Lower leg skin (tissue), 4 donors: Measurements from ENCODE around the gene MDM2. TPM values are rescaled to one million over a fixed set of nuclear protein-coding genes. Genes with fewer than 3 reads are reported as not detected.

Experiments used
- DNase-seq, 2 donors: peaks; one replicate each; pipeline ENCODE4 v3.0.0-alpha.2; 2019; ENCODE audit warnings: low spot score in 2 of 2
- H3K4me3 ChIP-seq: fragments of 200-600 bp; sonication (generic); 2 replicates; pipeline ENCODE4 v1.5.1; 2017; ENCODE audit warnings: mild to moderate bottlenecking, low read depth; ENCODE audit not compliant: poor library complexity, severe bottlenecking
- CTCF ChIP-seq, 3 donors: fragments of 450-650 bp; IDR thresholded peaks; one replicate each; pipeline ENCODE4 v1.5.1; 2016; ENCODE audit warnings: antibody characterized with exemption in 3 of 3, mild to moderate bottlenecking in 3 of 3, moderate library complexity in 2 of 3
- POLR2A ChIP-seq, 2 donors: fragments of 450-650 bp; IDR thresholded peaks; one replicate each; pipeline ENCODE4 v1.6.1; 2016 to 2017; ENCODE audit warnings: antibody characterized with exemption in 2 of 2, mild to moderate bottlenecking in 1 of 2, moderate library complexity in 1 of 2
- WGBS, 2 donors: methylation state at CpG; one replicate each; pipeline ENCODE4 v1.1.5; 2018; 5-methylcytosine and 5-hydroxymethylcytosine counted together
- intact Hi-C: fragments of 100-400 bp; cut with DNase I; formaldehyde crosslinking; loops from one replicate; pipeline ENCODE4 v1.15.0; 2023; ENCODE audit warnings: low total_unique reads
- total RNA-seq, 4 donors: library from RNA; depleted of rRNA; stranded (reverse); fragments of >200 nt; gene quantifications; one replicate each; pipeline ENCODE4 v1.1.0, GENCODE V29; 2016

The MDM2 gene
- total RNA-seq, 4 donors from 2014 or later: 50.0 to 73.4 (median 60.3) TPM

- 82 to 86% methylated on average over 5 of the region's 5 CpGs for WGBS, 2 donors
- TF ChIP-seq CTCF (IDR thresholded peaks at IDR 0.05) (no peak), POLR2A (IDR thresholded peaks at IDR 0.05) (no peak)
- intact Hi-C loops: no loop called here
- no peak overlapping the region for H3K4me3 ChIP-seq
- DNase-seq: no peak
These were observed 36.6 kb upstream of the MDM2 start for GRCh38 chr12:68771223-68771925.

GRCh38 chr12:68772714-68773113 lies 35.3 kb upstream of the MDM2 start:
- H3K4me3 ChIP-seq: no peak overlapping the region
- WGBS, 2 donors: 79 to 83% methylated on average over 8 of the region's 8 CpGs
- no peak for TF ChIP-seq CTCF (IDR thresholded peaks at IDR 0.05)
- TF ChIP-seq POLR2A (IDR thresholded peaks at IDR 0.05): no peak
- no peak for DNase-seq
- intact Hi-C loops: no loop called here

- no peak overlapping the region for H3K4me3 ChIP-seq
- no peak for TF ChIP-seq CTCF (IDR thresholded peaks at IDR 0.05)
- intact Hi-C loops: no loop called here
- no peak for DNase-seq
- WGBS, 2 donors: 90 to 92% methylated on average over 5 of the region's 5 CpGs
These were observed 34.4 kb upstream of the MDM2 start for GRCh38 chr12:68773582-68773981.

- 94 to 95% methylated on average over 7 of the region's 7 CpGs for WGBS, 2 donors
- peak in 1 of 2 donors; percentile 14 for DNase-seq
- no peak overlapping the region for H3K4me3 ChIP-seq
- TF ChIP-seq POLR2A (IDR thresholded peaks at IDR 0.05) (no peak), CTCF (IDR thresholded peaks at IDR 0.05) (no peak)
- intact Hi-C loops: no loop called here
These were observed 32.8 kb upstream of the MDM2 start for GRCh38 chr12:68775121-68775630.

GRCh38 chr12:68776976-68777610 lies 30.9 kb upstream of the MDM2 start:
- intact Hi-C loops: no loop called here
- WGBS, 2 donors: 80 to 88% methylated on average over 5 of the region's 5 CpGs
- peak in 1 of 2 donors; percentile 20 for DNase-seq
- no peak overlapping the region for H3K4me3 ChIP-seq
- TF ChIP-seq CTCF (IDR thresholded peaks at IDR 0.05) (no peak), POLR2A (IDR thresholded peaks at IDR 0.05) (no peak)
